Hair follicular keratinocyte (primary cell): ENCODE results near the gene TTYH1. TPM values are rescaled to one million over a fixed set of nuclear protein-coding genes. Genes with fewer than 3 reads are reported as not detected.

ENCODE experiments used
- total RNA-seq: library from RNA; depleted of rRNA; stranded (reverse); fragments of >200 nt; gene quantifications from 2 replicates; pipeline ENCODE4 v1.2.3, GENCODE V29; 2015

The TTYH1 gene
- total RNA-seq = not detected in 2 replicates

DNA sequence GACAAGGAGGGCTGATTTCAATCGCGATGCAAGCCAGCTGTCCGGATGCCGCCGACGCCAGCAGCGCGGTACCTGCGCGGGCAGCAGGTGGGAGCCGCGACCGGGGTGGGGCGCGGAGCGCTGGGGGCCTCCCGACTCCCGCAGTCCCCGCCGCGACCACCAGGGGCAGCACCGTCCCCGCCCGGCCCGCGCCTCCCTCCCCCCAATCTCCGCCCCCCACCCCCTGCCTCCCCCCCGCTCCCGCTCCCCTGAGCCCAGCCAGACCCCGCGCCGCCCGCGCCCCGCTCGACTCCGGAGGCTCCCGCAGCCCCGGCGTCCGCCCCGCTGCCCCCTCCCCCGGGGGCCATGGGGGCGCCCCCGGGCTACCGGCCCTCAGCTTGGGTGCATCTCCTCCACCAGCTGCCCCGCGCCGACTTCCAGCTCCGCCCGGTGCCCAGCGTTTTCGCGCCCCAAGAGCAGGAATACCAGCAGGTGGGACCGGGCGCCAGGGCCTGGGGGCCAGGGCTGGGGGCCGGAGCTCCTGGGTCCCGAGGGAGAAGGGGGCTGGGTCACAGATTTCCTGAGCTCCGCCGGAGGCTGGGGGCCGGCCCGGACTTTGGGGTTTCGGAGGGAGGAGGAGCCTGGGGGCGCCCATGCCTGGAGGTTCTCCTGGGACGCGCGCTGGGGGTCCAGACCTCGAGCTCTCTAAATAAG, at the start of gene TTYH1:
Gene TTYH1 (plus strand): TSS at position 257 of the 693 bp plus-strand sequence. CDS start 89 bp downstream, at position 346.

DNA sequence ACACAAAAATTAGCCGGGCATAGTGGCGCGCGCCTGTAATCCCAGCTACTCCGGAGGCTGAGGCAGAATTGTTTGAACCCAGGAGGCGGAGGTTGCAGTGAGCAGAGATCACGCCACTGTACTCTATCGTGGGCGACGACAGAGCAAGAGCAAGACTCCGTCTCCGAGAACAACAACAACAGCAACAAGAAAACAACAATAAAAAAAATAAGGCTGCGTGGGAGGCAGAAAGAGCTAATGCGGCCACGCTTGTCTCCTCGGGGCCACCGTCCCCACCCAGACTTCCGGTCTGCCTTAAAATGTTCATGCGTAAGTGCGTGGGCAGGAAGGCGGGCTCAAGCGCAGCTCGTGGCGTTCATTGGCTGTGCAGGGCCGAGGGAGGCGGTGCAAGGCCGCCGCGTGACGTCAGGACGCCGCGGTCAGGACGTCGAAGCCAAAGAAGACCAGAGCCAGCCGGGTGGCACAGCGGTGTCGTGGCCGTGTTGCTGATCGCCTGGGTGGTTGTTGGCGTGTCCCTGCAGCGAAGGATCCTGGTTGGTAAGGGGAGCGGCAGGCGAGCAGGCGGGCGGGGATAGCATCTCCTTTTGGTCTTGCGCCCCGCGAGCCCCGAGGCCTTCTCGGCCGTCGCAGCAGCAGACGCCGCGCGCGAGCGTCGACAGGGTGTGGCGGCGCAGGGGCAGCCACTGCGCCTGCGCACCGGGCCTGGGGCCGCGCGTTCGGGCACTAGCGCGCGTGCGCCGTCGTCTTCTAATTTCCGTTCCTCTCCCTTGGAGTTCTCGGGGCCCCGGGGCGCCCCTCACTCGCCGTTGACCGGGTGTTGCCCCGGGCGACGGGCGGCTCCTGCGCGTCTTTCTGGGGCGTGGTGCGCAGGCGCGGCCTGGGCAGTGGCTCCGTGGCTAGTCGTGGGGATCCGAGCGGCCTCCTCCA, 33.8 kb downstream of the TTYH1 start, which contains the start of gene LENG8:
Gene LENG8 (plus strand): TSS at position 426 of the 927 bp plus-strand sequence. CDS start 2,146 bp downstream, outside the sequence.

DNA sequence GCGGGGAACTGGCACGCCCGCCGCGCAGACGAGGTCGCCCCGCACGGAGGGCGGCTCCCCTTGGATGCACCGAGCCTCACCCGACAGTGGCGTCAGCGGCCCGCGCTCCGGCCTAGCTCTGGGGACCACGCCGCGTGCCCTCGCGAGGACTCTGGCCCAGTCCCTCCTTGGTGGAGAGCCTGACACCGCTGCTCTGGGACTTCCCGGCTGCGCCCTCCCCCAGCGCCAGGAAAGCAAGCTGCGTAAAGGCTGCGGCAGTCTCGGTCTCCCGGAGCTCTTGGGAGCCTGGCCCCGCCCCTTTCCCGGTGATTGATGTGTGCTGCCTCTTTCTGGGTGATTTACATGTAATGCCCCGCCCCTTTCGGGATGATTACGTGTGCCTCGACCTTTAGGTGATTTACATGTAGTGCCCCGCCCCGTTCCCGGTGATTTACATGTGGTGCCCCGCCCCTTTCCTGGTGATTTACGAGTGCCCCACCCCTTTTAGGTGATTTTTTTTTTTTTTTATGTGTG, 48.3 kb downstream of the TTYH1 start, which contains the start of gene LENG9:
Gene LENG9 (minus strand): TSS at position 248 of the 513 bp plus-strand sequence. CDS start 252 bp downstream, outside the sequence.

DNA sequence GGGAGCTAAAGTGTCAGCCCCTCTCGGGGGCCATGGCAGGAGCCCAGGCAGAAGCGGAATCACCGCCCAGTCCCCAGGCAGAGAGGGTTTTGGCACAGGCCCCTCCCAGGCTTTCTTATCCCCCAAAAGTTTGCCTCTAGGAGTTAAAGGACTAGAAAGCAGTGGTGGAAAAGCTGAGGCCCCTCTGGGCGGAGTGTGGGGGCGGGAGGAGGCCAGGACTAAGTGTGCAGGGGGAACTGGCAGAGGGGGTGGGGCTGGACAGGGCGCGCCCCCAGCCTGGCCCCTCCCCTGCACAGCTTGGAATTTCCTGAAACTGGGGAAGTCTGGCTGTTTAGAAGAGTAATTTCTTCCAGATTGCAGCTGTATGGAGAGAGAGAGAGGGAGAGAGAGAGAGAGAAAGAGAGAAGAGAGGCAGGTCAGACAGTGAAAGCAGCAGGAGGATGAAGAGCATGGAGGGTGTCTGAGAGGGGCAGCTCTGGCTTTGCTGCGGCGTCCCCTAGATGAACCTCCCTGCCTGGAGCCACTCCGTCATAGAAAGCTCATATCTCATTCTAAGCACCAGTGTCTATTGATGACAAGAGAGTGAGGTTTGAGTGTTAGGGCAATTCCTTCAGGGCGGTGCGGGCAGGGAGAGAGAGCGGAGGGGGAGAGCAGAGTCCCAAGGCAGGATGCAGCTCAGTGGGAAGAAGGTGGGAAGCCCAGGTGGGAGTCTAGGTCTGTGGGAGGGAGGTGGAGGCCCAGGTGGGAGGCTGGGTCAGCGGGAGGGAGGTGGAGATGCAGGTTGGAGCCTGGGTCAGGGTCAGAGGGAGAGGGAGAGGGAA, 58.0 kb downstream of the TTYH1 start, which contains the start of gene CDC42EP5:
Gene CDC42EP5 (minus strand): TSS at position 226 of the 821 bp plus-strand sequence. CDS start 7,749 bp downstream, outside the sequence.

Other genes with a start within 250 kb of the TTYH1 start
- gene TMC4, start 242.3 kb upstream of the TTYH1 start, total RNA-seq = 6.6 and 22.6 TPM in 2 replicates
- 73.7 and 97.3 TPM in 2 replicates for gene MBOAT7, start 225.9 kb upstream of the TTYH1 start, total RNA-seq
- gene TSEN34, start 224.2 kb upstream of the TTYH1 start, total RNA-seq = 140 and 179 TPM in 2 replicates
- gene RPS9, start 214.6 kb upstream of the TTYH1 start, total RNA-seq = 2,479 and 2,533 TPM in 2 replicates
- gene LILRB3, start 192.5 kb upstream of the TTYH1 start, total RNA-seq = not detected in 2 replicates
- not detected in 2 replicates for gene LILRA6, start 172.7 kb upstream of the TTYH1 start, total RNA-seq
- not detected in 2 replicates for gene LILRB5, start 158.2 kb upstream of the TTYH1 start, total RNA-seq
- gene LILRB2, start 134.4 kb upstream of the TTYH1 start, total RNA-seq = not detected in 2 replicates
- gene LILRA5, start 102.3 kb upstream of the TTYH1 start, total RNA-seq = not detected in 2 replicates
- gene LILRA4, start 76.3 kb upstream of the TTYH1 start, total RNA-seq = not detected in 2 replicates
- not detected in 2 replicates for gene LAIR1, start 50.5 kb upstream of the TTYH1 start, total RNA-seq
- gene LENG8, start 33.7 kb downstream of the TTYH1 start, total RNA-seq = 22.6 and 35.8 TPM in 2 replicates
- gene LENG9, start 48.3 kb downstream of the TTYH1 start, total RNA-seq = 4.5 and 8.2 TPM in 2 replicates
- gene CDC42EP5, start 57.8 kb downstream of the TTYH1 start, total RNA-seq = 30.2 and 68.9 TPM in 2 replicates
- gene LAIR2, start 87.4 kb downstream of the TTYH1 start, total RNA-seq = not detected in 2 replicates
- gene LILRA2, start 158.3 kb downstream of the TTYH1 start, total RNA-seq = not detected in 2 replicates
- not detected in 2 replicates for gene LILRA1, start 178.2 kb downstream of the TTYH1 start, total RNA-seq
- gene LILRB1, start 215.0 kb downstream of the TTYH1 start, total RNA-seq = not detected in 2 replicates
- gene LILRB4, start 247.5 kb downstream of the TTYH1 start, total RNA-seq = not detected in 2 replicates